HepG2 (cell line): Measurements from ENCODE around the gene CCNH. TPM values are rescaled to one million over a fixed set of nuclear protein-coding genes. Genes with fewer than 3 reads are reported as not detected.

Experiments
- AFF4 ChIP-seq: sonication (generic); formaldehyde crosslinking; IDR thresholded peaks from 2 replicates; pipeline ENCODE4 v1.4.0; 2020; ENCODE audit warnings: missing genetic modification reagents
- BCLAF1 ChIP-seq: fragments of 450-650 bp; IDR thresholded peaks from 2 replicates; pipeline ENCODE4 v1.6.1; 2017; ENCODE audit warnings: mild to moderate bottlenecking
- CREB1 ChIP-seq, 2 experiments: fragments of 450-650 bp in 1 of 2; IDR thresholded peaks; 2 replicates each; pipeline ENCODE4 v1.6.1; 2016 to 2017; ENCODE audit warnings: control low read depth in 1 of 2, mild to moderate bottlenecking in 1 of 2, missing compliant biosample characterization in 1 of 2, missing genetic modification characterization in 1 of 2
- HDAC6 ChIP-seq: fragments of 200-600 bp; sonication (generic); IDR thresholded peaks from 2 replicates; pipeline ENCODE4 v1.7.0; 2017; ENCODE audit warnings: mild to moderate bottlenecking, antibody characterized with exemption, low read length, low read depth
- PRDM10 ChIP-seq: sonication (generic); formaldehyde crosslinking; IDR thresholded peaks from 2 replicates; pipeline ENCODE4 v1.4.0; 2020; ENCODE audit warnings: low read depth, missing genetic modification reagents
- SOX6 ChIP-seq, 2 experiments: fragments of 450-650 bp in 1 of 2; sonication (generic) in 1 of 2; formaldehyde crosslinking in 1 of 2; IDR thresholded peaks; 2 replicates each; pipeline versions ENCODE4 v1.4.0 to v1.6.1; 2017 to 2020; ENCODE audit warnings: antibody characterized with exemption in 1 of 2, mild to moderate bottlenecking in 1 of 2, missing genetic modification reagents in 1 of 2
- ZBTB49 ChIP-seq: sonication (generic); formaldehyde crosslinking; IDR thresholded peaks from 2 replicates; pipeline ENCODE4 v1.4.0; 2020; ENCODE audit warnings: missing genetic modification reagents, borderline replicate concordance
- ZNF280B ChIP-seq: sonication (generic); formaldehyde crosslinking; IDR thresholded peaks from 2 replicates; pipeline ENCODE4 v1.5.0; 2020; ENCODE audit warnings: missing genetic modification reagents, mild to moderate bottlenecking, borderline replicate concordance
- ZNF468 ChIP-seq: sonication (generic); formaldehyde crosslinking; IDR thresholded peaks from 2 replicates; pipeline ENCODE4 v1.8.0; 2022; ENCODE audit warnings: mild to moderate bottlenecking, moderate library complexity, missing genetic modification reagents
- ZNF619 ChIP-seq: sonication (generic); formaldehyde crosslinking; IDR thresholded peaks from 2 replicates; pipeline ENCODE4 v1.4.0; 2020; ENCODE audit warnings: mild to moderate bottlenecking, missing genetic modification reagents
- ZNF652 ChIP-seq: IDR thresholded peaks from 2 replicates; pipeline ENCODE4 v1.6.1; 2016; ENCODE audit warnings: low read depth, borderline replicate concordance
- ZNF816 ChIP-seq: sonication (generic); formaldehyde crosslinking; IDR thresholded peaks from 2 replicates; pipeline ENCODE4 v1.8.0; 2022; ENCODE audit warnings: missing genetic modification reagents, mild to moderate bottlenecking, borderline replicate concordance
- polyA plus RNA-seq, 8 experiments: library from polyadenylated mRNA; depleted of rRNA in 3 of 8; stranded (reverse) in 7 of 8; unstranded in 1 of 8; fragments of >200 nt; fragmentation: Illumina TruSeq in 4 of 8; extraction: Trizol in 4 of 8; gene quantifications; 2 replicates each; pipeline versions ENCODE4 v1.2.1 to v1.2.3, GENCODE V29; 2011 to 2016; ENCODE audit warnings: low read depth in 4 of 8, missing spikeins in 1 of 8, mixed read lengths in 1 of 8; ENCODE audit not compliant: insufficient read depth in 1 of 8
- total RNA-seq, 5 experiments: library from RNA; depleted of rRNA; stranded (reverse); fragments of >200 nt; fragmentation: Illumina TruSeq; extraction: Trizol; gene quantifications; 2 replicates each; pipeline ENCODE4 v1.2.3, GENCODE V29; 2016; ENCODE audit warnings: low read depth in 1 of 5

Gene CCNH
- total and polyA plus RNA-seq, 2 of the 13 experiments (the other 11 are each of a cell fraction or from before 2014, with no cell fraction given): 42.5 to 94.3 TPM

GRCh38 chr5:87412630-87413342, at the start of gene CCNH (continued):
- TF ChIP-seq AFF4 (no peak), ZNF468 (CRISPR knock-in tag) (no peak), CREB1 (IDR thresholded peaks at IDR 0.05) (peak; percentile 95), CREB1 (CRISPR knock-in tag; IDR thresholded peaks at IDR 0.05) (peak; percentile 98), ZNF280B (CRISPR knock-in tag) (no peak; the same call in 1 of the 2 replicates), BCLAF1 (no peak), HDAC6 (no peak), ZNF816 (CRISPR knock-in tag) (no peak), ZNF619 (CRISPR knock-in tag) (no peak), PRDM10 (CRISPR knock-in tag) (no peak), ZNF652 (CRISPR knock-in tag) (no peak), ZBTB49 (CRISPR knock-in tag) (no peak), SOX6 (IDR thresholded peaks at IDR 0.05) (no peak), SOX6 (CRISPR knock-in tag; IDR thresholded peaks at IDR 0.05) (0 out of 2 replicates have a peak, but pooled peaks have one; percentile 18)
